HG02623 (cell line): Measurements from ENCODE around the gene NIPAL3.

Experiments used
- ATAC-seq: cut with Tn5 transposase; IDR thresholded peaks from one replicate; pipeline ENCODE4 v1.9.1; 2021; ENCODE audit warnings: moderate library complexity; ENCODE audit not compliant: unreplicated experiment

The NIPAL3 gene

GRCh38 chr1:24415334-24415909 lies at the start of gene NIPAL3:
NIPAL3 (plus strand) TSS chr1:24415802; CDS start chr1:24419548, 3,746 bp downstream.
- peak; percentile 96 for ATAC-seq

GRCh38 chr1:24366707-24367106 lies 48.9 kb upstream of the NIPAL3 start:
- ATAC-seq, result no peak

- ATAC-seq, result no peak
Observed at GRCh38 chr1:24369199-24369598, 46.4 kb upstream of the NIPAL3 start.

GRCh38 chr1:24369801-24370200 lies 45.8 kb upstream of the NIPAL3 start:
- ATAC-seq, result no peak

- no peak for ATAC-seq
Observed at GRCh38 chr1:24373044-24373443, 42.6 kb upstream of the NIPAL3 start.

GRCh38 chr1:24373710-24374109 lies 41.9 kb upstream of the NIPAL3 start:
- ATAC-seq, result no peak

GRCh38 chr1:24374891-24375786 lies 40.5 kb upstream of the NIPAL3 start:
- ATAC-seq, result no peak

- no peak for ATAC-seq
Observed at GRCh38 chr1:24379733-24380315, 35.8 kb upstream of the NIPAL3 start.

GRCh38 chr1:24380508-24380907 lies 35.1 kb upstream of the NIPAL3 start:
- no peak for ATAC-seq

GRCh38 chr1:24381256-24381655 lies 34.3 kb upstream of the NIPAL3 start:
- no peak for ATAC-seq

GRCh38 chr1:24382165-24382577 lies 33.4 kb upstream of the NIPAL3 start:
- no peak for ATAC-seq

GRCh38 chr1:24383381-24383940 lies 32.1 kb upstream of the NIPAL3 start:
- no peak for ATAC-seq

- ATAC-seq, result peak; percentile 53
Observed at GRCh38 chr1:24384251-24385090, 31.1 kb upstream of the NIPAL3 start.

- ATAC-seq, result no peak
Observed at GRCh38 chr1:24385160-24385940, 30.3 kb upstream of the NIPAL3 start.

- ATAC-seq, result no peak
Observed at GRCh38 chr1:24386241-24386640, 29.4 kb upstream of the NIPAL3 start.

- no peak for ATAC-seq
Observed at GRCh38 chr1:24386931-24387330, 28.7 kb upstream of the NIPAL3 start.

- no peak for ATAC-seq
Observed at GRCh38 chr1:24387636-24388175, 27.9 kb upstream of the NIPAL3 start.

- ATAC-seq, result no peak
Observed at GRCh38 chr1:24388331-24388885, 27.2 kb upstream of the NIPAL3 start.

- no peak for ATAC-seq
Observed at GRCh38 chr1:24389231-24389678, 26.3 kb upstream of the NIPAL3 start.
